ENCODE results near the gene ZNF287.

The ZNF287 gene

DNA sequence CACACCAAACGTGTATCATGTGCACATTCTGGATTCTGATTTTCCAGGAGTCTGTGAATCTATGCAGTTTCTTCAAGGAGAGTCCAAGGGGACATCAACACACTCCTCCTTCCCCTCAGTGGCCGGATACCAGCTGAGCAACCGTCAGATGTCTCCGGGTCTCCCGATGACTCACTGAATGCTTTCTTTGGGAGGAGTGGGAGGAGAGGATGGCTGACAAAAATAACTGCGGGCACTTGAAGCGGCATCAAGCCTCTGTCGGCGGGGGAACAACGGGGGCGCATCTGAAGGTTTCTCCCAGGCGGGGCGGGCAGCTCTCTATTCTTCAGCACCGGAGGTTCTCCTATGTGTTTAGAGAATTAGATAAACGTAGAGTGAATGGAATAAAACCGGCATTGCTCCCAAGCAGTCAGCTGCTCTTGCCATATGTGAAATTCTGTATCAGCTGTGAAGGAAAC is 52.4 kb downstream of the ZNF287 start:
- DNase-seq (ENCODE audit: low spot score): no peak

- no peak for DNase-seq (ENCODE audit: low spot score)
Observed at GRCh38 chr17:16515933-16516332, 53.1 kb downstream of the ZNF287 start.

DNA sequence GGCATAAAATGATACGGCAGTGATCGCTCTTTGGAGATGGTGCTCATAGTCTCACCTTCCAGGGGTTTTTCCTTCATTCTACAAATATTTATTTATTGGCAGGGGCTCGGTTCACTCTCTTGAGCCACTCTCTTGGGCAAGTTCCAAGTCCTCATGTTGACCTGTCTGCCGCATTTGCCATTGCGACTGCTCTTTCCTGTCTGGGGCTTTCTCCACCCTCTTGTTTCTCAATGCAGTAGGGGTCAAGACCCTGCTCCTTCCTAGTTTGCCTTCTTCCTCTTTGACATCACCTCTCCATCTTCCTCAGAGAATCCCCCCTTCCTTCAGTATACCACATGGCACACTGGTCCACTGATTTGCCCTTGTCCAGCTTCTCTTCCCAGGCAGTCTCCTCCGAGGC is 55.1 kb downstream of the ZNF287 start:
- DNase-seq (ENCODE audit: low spot score): no peak

- DNase-seq (ENCODE audit: low spot score): no peak
Observed at GRCh38 chr17:16512011-16512410, 57.0 kb downstream of the ZNF287 start.

- no peak for DNase-seq (ENCODE audit: low spot score)
Observed at GRCh38 chr17:16511593-16511992, 57.4 kb downstream of the ZNF287 start.

- no peak for DNase-seq (ENCODE audit: low spot score)
Observed at GRCh38 chr17:16507918-16508533, 61.0 kb downstream of the ZNF287 start.

- no peak for DNase-seq (ENCODE audit: low spot score)
Observed at GRCh38 chr17:16506188-16506587, 62.8 kb downstream of the ZNF287 start.

DNA sequence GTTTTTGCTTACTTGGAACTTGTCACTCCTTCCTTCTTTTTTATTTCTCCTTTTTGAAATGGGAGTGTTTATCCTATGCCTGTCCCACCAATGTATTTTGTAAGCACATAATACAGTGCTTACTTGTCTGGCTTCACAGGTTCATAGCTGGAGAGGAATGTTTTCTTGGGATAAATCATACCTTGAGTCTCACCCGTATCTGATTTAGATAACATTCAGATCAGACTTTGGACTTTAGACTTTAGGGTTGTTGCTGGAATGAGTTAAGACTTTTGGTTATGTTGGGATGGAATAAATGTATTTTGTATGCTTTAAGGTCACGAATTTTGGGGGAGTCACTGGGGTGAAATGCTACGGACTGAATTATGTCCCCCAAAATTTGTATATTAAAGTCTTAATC is 64.0 kb downstream of the ZNF287 start:
- DNase-seq (ENCODE audit: low spot score): no peak

Data from NAMALWA (cell line).